ENCODE measurements around the gene SESN3.

Gene SESN3

DNA sequence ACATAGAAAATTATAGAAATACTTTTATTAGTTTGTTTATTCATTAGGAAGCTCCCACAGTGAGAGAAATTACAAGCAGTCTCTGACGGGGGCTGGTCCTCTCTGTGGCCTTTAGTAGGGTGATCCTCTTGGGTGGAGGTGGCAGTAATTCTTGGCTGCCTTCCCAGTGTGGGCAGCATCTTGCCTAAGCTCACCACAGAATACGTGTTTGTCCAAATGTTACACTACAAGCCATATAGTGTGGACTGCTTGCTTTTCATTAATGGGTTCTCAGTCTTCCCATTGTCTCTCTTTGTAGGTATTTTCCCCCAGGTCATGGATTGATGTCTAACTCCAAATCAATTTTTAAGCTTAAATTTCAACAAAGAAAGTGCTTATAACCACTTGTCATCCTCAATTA, 98.0 kb downstream of the SESN3 start:
- Histone ChIP-seq H3K36me3 (ENCODE audit: control insufficient read depth, insufficient read depth, low read length) (no peaks in the 10 kb centered on the region), H3K27me3 (ENCODE audit: control insufficient read depth, insufficient read depth, low read length, poor library complexity, severe bottlenecking) (no peaks in the 10 kb centered on the region), H3K27ac (ENCODE audit: insufficient read depth, low read depth, low read length, poor library complexity, severe bottlenecking) (no peak overlapping the region), H3K4me3 (ENCODE audit: insufficient read depth, low read depth, low read length) (no peak overlapping the region), H3K9me3 (ENCODE audit: control insufficient read depth, low read length) (no peaks in the 10 kb centered on the region), H3K4me1 (ENCODE audit: control insufficient read depth, insufficient read depth, low read length) (no peaks in the 10 kb centered on the region)
- WGBS, 2 experiments: 92 to 93% methylated on average over 2 of the region's 2 CpGs

DNA sequence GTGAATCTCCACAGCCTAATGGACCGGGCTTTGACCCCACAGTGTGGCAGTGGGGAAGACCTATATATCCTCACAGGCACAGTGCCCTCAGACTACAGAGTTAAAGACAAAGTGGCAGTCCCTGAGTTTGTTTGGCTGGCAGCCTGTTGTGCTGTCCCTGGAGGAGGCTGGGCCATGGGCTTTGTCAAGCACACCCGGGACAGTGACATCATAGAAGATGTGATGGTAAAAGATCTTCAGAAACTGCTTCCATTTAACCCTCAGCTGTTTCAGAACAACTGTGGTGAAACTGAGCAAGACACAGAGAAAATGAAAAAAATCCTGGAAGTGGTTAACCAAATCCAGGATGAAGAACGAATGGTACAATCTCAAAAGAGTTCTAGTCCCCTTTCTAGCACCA, 102.4 kb downstream of the SESN3 start:
- H3K27ac ChIP-seq (ENCODE audit: insufficient read depth, low read depth, low read length, poor library complexity, severe bottlenecking): no peak overlapping the region
- H3K27me3 ChIP-seq (ENCODE audit: control insufficient read depth, insufficient read depth, low read length, poor library complexity, severe bottlenecking): no peaks in the 10 kb centered on the region
- no peaks in the 10 kb centered on the region for H3K4me1 ChIP-seq (ENCODE audit: control insufficient read depth, insufficient read depth, low read length)
- 91 to 96% methylated on average over 3 of the region's 3 CpGs for WGBS, 2 experiments
- no peaks in the 10 kb centered on the region for H3K9me3 ChIP-seq (ENCODE audit: control insufficient read depth, low read length)
- H3K36me3 ChIP-seq (ENCODE audit: control insufficient read depth, insufficient read depth, low read length): no peaks in the 10 kb centered on the region
- no peak overlapping the region for H3K4me3 ChIP-seq (ENCODE audit: insufficient read depth, low read depth, low read length)

DNA sequence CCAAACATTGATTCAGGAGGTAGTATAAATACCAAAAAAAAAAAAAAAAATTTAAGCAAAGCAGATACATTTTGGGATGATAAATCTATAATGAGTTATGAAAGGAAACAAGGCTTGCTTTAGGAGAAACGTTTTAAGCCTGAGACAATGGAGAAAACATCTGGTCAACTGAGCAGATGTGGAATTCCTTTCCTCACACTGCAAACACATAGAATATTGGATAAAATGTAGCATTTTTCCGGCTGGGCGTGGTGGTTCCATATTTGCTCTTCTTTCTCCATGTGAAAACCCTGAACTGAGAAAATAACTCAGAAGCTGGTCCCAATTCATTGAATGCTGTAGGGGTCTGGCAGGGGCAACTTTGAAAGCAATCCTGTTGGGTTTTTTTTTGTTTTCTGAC, 107.4 kb downstream of the SESN3 start:
- Histone ChIP-seq H3K4me3 (ENCODE audit: insufficient read depth, low read depth, low read length) (no peak overlapping the region), H3K4me1 (ENCODE audit: control insufficient read depth, insufficient read depth, low read length) (no peaks in the 10 kb centered on the region), H3K27me3 (ENCODE audit: control insufficient read depth, insufficient read depth, low read length, poor library complexity, severe bottlenecking) (no peaks in the 10 kb centered on the region), H3K36me3 (ENCODE audit: control insufficient read depth, insufficient read depth, low read length) (no peaks in the 10 kb centered on the region), H3K27ac (ENCODE audit: insufficient read depth, low read depth, low read length, poor library complexity, severe bottlenecking) (no peak overlapping the region), H3K9me3 (ENCODE audit: control insufficient read depth, low read length) (no peaks in the 10 kb centered on the region)
- WGBS, 2 experiments: 89 to 93% methylated on average over 3 of the region's 3 CpGs

DNA sequence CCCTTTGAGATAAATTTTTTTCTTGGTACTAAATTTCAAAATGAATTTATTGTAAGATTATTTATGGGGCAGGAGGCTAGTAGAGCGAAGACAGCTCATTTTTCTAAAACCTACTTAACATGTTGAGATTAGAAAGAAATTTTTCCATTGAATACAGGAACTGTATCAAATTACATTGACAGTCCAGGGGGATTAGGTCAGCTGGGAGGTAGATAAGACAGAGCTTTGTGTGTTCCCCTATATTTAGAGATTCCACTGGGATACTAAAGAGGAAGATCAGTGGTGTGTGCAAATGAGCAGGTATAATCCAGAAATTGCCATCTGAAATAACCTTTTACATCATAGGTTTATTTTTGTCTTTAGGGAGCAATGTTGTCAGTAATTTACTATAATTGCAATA, 109.3 kb downstream of the SESN3 start:
- H3K27ac ChIP-seq (ENCODE audit: insufficient read depth, low read depth, low read length, poor library complexity, severe bottlenecking): no peak overlapping the region
- no peaks in the 10 kb centered on the region for H3K27me3 ChIP-seq (ENCODE audit: control insufficient read depth, insufficient read depth, low read length, poor library complexity, severe bottlenecking)
- no peaks in the 10 kb centered on the region for H3K9me3 ChIP-seq (ENCODE audit: control insufficient read depth, low read length)
- no peaks in the 10 kb centered on the region for H3K4me1 ChIP-seq (ENCODE audit: control insufficient read depth, insufficient read depth, low read length)
- no peak overlapping the region for H3K4me3 ChIP-seq (ENCODE audit: insufficient read depth, low read depth, low read length)
- WGBS, 2 experiments: 100% methylated on average over 1 of the region's 1 CpG; no CpG with 5 or more reads in 1 of the 2 experiments
- H3K36me3 ChIP-seq (ENCODE audit: control insufficient read depth, insufficient read depth, low read length): no peaks in the 10 kb centered on the region

GRCh38 chr11:95119361-95120060, 111.5 kb downstream of the SESN3 start:
- Histone ChIP-seq H3K27me3 (ENCODE audit: control insufficient read depth, insufficient read depth, low read length, poor library complexity, severe bottlenecking) (no peaks in the 10 kb centered on the region), H3K36me3 (ENCODE audit: control insufficient read depth, insufficient read depth, low read length) (no peaks in the 10 kb centered on the region), H3K27ac (ENCODE audit: insufficient read depth, low read depth, low read length, poor library complexity, severe bottlenecking) (no peak overlapping the region), H3K4me1 (ENCODE audit: control insufficient read depth, insufficient read depth, low read length) (no peaks in the 10 kb centered on the region), H3K9me3 (ENCODE audit: control insufficient read depth, low read length) (no peaks in the 10 kb centered on the region), H3K4me3 (ENCODE audit: insufficient read depth, low read depth, low read length) (no peak overlapping the region)
- 88 to 90% methylated on average over 2 of the region's 2 CpGs for WGBS, 2 experiments

DNA sequence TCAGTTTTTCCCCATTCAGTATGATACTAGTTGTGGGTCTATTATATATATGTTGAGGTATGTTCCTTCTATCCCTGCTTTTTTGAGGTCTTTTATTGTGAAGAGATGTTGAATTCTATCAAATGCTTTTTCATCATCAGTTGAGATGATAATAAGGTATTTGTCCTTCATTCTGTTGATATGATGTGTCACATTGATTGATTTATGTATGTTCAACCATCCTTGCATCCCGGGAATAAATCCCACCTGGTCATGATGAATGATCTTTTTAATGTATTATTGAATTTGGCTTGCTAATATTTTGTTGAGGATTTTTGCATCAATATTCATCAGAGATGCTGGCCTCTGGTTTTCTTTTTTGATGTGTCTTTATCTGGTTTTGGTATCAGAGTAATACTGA, 115.4 kb downstream of the SESN3 start:
- WGBS, 2 experiments: 92 to 97% methylated on average over 1 of the region's 1 CpG
- Histone ChIP-seq H3K9me3 (ENCODE audit: control insufficient read depth, low read length) (no peaks in the 10 kb centered on the region), H3K4me3 (ENCODE audit: insufficient read depth, low read depth, low read length) (no peak overlapping the region), H3K27me3 (ENCODE audit: control insufficient read depth, insufficient read depth, low read length, poor library complexity, severe bottlenecking) (no peaks in the 10 kb centered on the region), H3K4me1 (ENCODE audit: control insufficient read depth, insufficient read depth, low read length) (no peaks in the 10 kb centered on the region), H3K27ac (ENCODE audit: insufficient read depth, low read depth, low read length, poor library complexity, severe bottlenecking) (no peak overlapping the region), H3K36me3 (ENCODE audit: control insufficient read depth, insufficient read depth, low read length) (no peaks in the 10 kb centered on the region)

Measured in ectodermal cell (in vitro differentiated cells).